ENCODE data around the gene RAB27A.

GRCh38 chr15:55266547-55266946 lies 23.1 kb downstream of the RAB27A start:
- TF ChIP-seq HDAC6 (IDR thresholded peaks at IDR 0.05; ENCODE audit: unreplicated experiment): no peak
- TF ChIP-seq POLR2A (IDR thresholded peaks at IDR 0.05; ENCODE audit: low read depth, low read length): no peak
- no peak for TF ChIP-seq CTCF (IDR thresholded peaks at IDR 0.05 in 2 of 3, conservative IDR thresholded peaks at IDR 0.05 in 1 of 3; ENCODE audit: control insufficient read depth in 2 of 3, extremely low read depth in 1 of 3, insufficient read depth in 1 of 3, low read depth in 3 of 3, low read length in 3 of 3)
- TF ChIP-seq BCL11A (IDR thresholded peaks at IDR 0.05; ENCODE audit: low read depth, low read length): no peak
- no peak for TF ChIP-seq NFIC (IDR thresholded peaks at IDR 0.05; ENCODE audit: low read depth, low read length)
- TF ChIP-seq ZNF217 (IDR thresholded peaks at IDR 0.05): no peak
